IPS-18c (cell line): ENCODE results near the gene CX3CL1.

Experiments
- H3K4me3 ChIP-seq: 2 replicates; pipeline ENCODE4 v1.7.0; 2013; ENCODE audit warnings: low read depth, mild to moderate bottlenecking, low read length, moderate library complexity; ENCODE audit not compliant: insufficient read depth
- H3K9me3 ChIP-seq: one replicate; pipeline ENCODE4 v1.6.1; 2013; ENCODE audit warnings: mild to moderate bottlenecking, low read length, moderate library complexity; ENCODE audit not compliant: control insufficient read depth, insufficient read depth

The CX3CL1 gene

DNA sequence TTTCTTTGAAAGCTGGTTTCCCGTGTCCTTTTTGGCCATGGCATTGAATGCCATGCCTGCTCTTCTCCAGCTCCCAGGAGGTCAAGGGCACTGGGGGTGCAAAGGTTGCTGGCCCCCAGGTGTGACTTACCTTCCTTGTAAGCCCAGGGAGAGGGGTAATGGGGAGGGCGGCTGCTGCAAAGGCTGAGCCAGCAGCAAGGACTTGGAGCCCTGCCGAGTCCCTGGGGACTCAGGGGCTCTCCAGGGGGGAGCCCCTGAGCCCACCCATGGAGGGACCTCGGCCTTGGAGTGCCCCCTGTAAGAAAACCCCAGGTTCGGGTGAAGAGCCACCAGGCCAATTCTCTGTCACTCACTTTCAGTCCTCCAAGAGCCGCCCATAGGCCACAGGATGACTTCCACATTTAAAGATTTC is 19.6 kb upstream of the CX3CL1 start:
- Histone ChIP-seq H3K4me3 (no peak overlapping the region), H3K9me3 (no peaks in the 10 kb centered on the region)

GRCh38 chr16:57354311-57354710 is 18.0 kb upstream of the CX3CL1 start:
- no peak overlapping the region for H3K4me3 ChIP-seq
- H3K9me3 ChIP-seq: no peaks in the 10 kb centered on the region

DNA sequence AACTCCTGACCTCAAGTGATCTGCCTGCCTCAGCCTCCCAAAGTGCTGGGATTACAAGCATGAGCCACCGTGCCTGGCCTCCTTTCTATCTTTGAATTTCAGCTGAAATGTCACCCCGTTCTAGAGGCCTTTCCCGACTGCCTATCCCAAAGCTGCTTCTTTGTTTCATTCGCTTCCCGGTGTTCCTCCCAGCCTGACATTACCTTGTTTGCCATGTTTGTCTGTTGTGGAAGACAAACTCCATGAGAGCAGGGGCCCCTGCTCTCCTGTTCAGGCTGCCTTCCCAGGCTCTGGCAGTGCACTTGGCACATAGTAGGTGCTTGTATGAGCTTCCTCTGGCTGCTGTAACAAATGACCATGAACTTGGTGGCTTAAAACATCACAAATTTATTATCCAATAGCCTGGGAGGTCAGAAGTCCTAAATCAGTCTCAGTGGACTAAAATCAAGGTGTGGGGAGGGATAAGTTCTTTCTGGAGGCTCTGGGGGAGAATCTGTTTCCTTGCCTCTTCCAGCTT is 16.3 kb upstream of the CX3CL1 start:
- H3K9me3 ChIP-seq: no peaks in the 10 kb centered on the region
- no peak overlapping the region for H3K4me3 ChIP-seq

GRCh38 chr16:57356547-57356946 is 15.7 kb upstream of the CX3CL1 start:
- no peak overlapping the region for H3K4me3 ChIP-seq
- H3K9me3 ChIP-seq: no peaks in the 10 kb centered on the region

- H3K4me3 ChIP-seq: no peak overlapping the region
These were observed 14.8 kb upstream of the CX3CL1 start for GRCh38 chr16:57357330-57358085.

GRCh38 chr16:57358086-57358420 is 14.2 kb upstream of the CX3CL1 start:
- Histone ChIP-seq H3K4me3 (no peak overlapping the region), H3K9me3 (no peaks in the 10 kb centered on the region)

More at GRCh38 chr16:57357330-57358085, 14.8 kb upstream of the CX3CL1 start:
- H3K9me3 ChIP-seq: no peaks in the 10 kb centered on the region

DNA sequence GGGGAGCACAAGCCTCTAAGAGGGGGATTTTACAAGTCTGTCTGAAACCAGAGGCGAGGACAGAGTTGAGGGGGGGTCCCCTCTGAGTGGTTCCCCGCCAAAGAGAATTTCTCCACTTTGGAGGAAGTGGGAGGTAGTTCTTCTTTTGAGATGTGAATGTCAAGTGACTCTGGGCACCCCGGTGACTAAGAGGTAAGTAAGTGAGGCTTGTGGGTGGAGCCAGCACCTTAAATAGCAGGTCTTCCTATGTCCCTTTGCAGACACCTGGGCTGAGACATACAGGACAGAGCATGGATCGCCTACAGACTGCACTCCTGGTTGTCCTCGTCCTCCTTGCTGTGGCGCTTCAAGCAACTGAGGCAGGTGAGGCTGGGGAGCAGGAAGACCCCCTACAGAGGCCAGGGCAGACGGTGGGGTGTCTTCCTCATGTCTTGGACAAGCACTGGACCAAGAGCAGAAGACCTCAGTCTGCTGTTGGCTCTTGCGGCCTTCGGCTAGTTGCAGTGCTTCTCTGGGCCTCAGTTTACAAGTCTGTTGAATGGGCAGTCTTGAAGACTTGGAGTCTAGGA is 13.7 kb upstream of the CX3CL1 start, which contains the start of gene CCL22:
Gene CCL22 (plus strand): TSS at position 257 of the 569 bp plus-strand sequence. CDS start 34 bp downstream, at position 291.
- Histone ChIP-seq H3K9me3 (no peaks in the 10 kb centered on the region), H3K4me3 (no peak within 1 kb of the TSS)

GRCh38 chr16:57360321-57360935 is 11.9 kb upstream of the CX3CL1 start:
- H3K9me3 ChIP-seq: no peaks in the 10 kb centered on the region
- H3K4me3 ChIP-seq: no peak overlapping the region

- Histone ChIP-seq H3K4me3 (no peak overlapping the region), H3K9me3 (no peaks in the 10 kb centered on the region)
These were observed 10.9 kb upstream of the CX3CL1 start for GRCh38 chr16:57361404-57361803.

DNA sequence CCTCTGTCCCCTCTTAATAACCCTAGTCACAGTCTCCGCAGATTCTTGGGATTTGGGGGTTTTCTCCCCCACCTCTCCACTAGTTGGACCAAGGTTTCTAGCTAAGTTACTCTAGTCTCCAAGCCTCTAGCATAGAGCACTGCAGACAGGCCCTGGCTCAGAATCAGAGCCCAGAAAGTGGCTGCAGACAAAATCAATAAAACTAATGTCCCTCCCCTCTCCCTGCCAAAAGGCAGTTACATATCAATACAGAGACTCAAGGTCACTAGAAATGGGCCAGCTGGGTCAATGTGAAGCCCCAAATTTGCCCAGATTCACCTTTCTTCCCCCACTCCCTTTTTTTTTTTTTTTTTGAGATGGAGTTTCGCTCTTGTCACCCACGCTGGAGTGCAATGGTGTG is 8.1 kb upstream of the CX3CL1 start:
- no peak overlapping the region for H3K4me3 ChIP-seq

DNA sequence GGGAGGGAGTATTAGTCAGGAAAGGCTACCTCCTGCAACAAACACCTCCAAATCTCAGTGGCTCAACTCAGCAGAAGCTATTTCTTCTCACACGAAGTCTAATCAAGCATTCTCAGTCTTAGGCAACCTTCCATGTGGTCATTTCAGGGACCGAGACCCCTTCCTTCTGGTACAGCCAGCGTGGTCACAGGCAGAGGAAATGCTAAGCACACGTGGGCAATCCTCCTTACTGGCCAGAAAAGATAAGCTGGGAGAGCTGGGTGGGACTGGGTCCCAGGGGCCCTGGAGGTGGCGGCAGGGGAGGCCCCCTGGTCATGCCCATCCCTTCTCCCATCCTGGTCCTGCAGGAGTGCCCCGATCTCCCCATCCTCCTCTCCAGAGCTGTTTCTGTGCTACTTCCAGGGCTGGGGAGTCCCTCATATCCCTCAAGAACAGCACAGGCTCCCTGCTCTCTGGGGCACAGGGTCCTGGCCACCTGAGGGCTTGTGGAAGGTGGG is 5.7 kb upstream of the CX3CL1 start:
- no peak overlapping the region for H3K4me3 ChIP-seq
- H3K9me3 ChIP-seq: no peaks in the 10 kb centered on the region

More for the DNA sequence above, 8.1 kb upstream of the CX3CL1 start:
- no peaks in the 10 kb centered on the region for H3K9me3 ChIP-seq

DNA sequence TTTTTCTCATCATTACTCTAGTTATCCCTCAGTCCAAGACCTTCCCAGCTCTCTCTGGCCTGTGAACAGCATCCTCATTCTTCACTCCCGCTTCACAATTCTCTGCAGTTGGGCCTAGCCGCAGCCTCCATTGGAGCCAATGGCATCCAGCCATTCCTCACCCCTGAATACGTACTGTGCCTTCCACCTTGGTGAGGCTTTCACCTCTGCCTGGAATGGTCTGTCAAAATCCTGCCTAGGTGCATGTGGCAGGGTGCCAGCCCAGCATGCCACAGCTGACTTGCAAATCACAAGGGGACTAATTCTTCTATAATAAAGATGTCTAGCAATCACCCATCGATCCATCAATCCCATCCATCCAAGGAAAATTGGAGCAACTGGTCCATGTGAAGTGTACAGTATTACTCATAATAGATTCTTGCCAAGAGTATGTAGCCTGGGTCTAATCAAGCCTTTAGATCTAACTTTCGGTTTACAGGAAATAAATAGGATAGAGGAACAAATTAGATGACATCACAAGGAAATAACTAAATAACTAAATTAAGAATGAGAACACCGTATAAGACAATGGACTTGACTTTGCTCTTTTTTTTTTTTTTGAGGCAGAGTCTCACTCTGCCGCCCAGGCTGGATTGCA is 5.1 kb upstream of the CX3CL1 start:
- Histone ChIP-seq H3K9me3 (no peaks in the 10 kb centered on the region), H3K4me3 (no peak overlapping the region)

GRCh38 chr16:57371494-57372371 is 557 bp upstream of the CX3CL1 start:
- no peaks in the 10 kb centered on the region for H3K9me3 ChIP-seq
- H3K4me3 ChIP-seq: peak overlapping the region; percentile 15; the same call in 1 of the 2 replicates

- no peaks in the 10 kb centered on the region for H3K9me3 ChIP-seq
- peak overlapping the region; percentile 34; the same call in 1 of the 2 replicates for H3K4me3 ChIP-seq
These were observed 1.0 kb downstream of the CX3CL1 start for GRCh38 chr16:57373117-57373947.

DNA sequence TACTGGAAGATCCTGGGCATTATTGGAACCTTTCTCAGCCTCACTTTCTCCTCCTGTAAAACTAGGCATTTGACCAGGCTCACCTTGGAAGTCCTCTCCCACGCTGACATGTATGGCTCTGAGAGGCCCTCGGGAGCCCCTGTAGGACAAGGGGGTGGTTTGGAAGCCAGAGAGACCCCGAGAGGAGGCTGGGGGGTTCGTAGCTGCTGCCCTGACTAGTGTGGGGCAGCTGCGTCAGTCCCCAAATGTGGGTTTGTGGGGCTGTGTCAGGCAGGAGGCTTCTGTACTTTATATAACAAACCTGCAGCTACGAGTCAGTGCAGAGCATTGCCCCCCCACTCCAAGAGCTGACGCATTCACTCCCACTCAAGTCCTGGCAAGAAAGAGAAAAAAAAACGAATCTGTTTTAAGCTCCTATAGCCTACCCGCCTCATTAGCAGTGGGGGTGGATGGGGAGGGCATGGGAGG is 1.8 kb downstream of the CX3CL1 start:
- no peak overlapping the region for H3K4me3 ChIP-seq
- H3K9me3 ChIP-seq: no peaks in the 10 kb centered on the region
